GM19328 (cell line): ENCODE data around the gene ACTR2.
"Not testable (repeated sequence)": the region's sequence is repeated elsewhere in the genome, so short reads cannot be mapped to it uniquely, and the experiment has no call there.

Source experiments
- ATAC-seq: cut with Tn5 transposase; IDR thresholded peaks from one replicate; pipeline ENCODE4 v1.9.1; 2021; ENCODE audit warnings: mild to moderate bottlenecking, moderate library complexity; ENCODE audit not compliant: unreplicated experiment

ACTR2 gene

DNA sequence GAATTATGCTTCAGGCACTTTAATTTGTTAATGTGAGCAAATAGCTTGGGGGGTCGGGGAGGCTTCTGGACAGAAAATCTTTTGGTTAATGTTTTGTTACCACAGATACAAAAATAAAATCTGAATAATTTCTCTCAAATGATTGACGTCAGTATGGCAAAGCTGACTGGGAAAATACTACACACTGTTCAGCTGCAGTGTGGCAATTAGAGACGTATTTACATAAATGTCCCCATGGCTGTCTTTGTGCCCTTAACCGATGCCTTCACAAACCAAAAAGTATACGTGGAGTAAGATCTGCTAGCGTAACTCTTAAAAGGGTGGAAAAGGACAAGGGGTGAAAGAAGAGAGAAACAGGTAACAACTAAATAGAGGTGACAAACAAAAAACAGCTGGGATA, 83.4 kb downstream of the ACTR2 start:
- no peak for ATAC-seq

- ATAC-seq: no peak
Measured at GRCh38 chr2:65311596-65311995, 84.0 kb downstream of the ACTR2 start.

GRCh38 chr2:65313126-65313953, 85.7 kb downstream of the ACTR2 start:
- no peak for ATAC-seq

- no peak for ATAC-seq
Measured at GRCh38 chr2:65313954-65314256, 86.3 kb downstream of the ACTR2 start.

DNA sequence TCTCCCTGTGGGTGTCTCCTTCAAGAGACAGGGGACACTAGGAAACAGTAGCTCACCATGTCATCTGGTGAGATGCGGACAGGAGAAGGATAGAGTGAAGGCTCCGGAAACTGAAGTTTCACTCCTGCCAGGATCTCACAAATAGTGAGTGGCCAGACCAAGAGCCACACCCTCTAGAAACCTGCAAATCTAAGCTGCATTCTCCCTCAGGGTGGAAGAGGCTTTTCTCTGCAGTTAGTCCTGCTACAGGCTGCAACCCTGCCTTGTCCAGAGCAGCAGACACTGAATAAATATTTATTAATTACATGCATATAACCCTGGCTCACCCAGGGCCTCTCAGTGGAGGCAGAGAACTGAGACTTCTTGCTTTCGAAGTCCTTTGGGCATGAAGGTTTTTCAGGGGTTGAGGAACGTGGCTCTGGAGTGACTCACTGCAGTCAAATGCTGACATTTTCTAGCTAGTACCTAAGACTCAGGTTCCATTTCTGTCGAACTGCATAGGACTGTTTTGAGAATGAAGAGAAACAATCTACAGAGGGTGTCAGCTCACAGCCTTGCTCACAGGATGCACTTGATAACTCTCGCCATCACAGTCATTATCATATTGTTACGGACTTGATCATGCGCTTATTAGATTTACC, 87.3 kb downstream of the ACTR2 start:
- no peak for ATAC-seq

DNA sequence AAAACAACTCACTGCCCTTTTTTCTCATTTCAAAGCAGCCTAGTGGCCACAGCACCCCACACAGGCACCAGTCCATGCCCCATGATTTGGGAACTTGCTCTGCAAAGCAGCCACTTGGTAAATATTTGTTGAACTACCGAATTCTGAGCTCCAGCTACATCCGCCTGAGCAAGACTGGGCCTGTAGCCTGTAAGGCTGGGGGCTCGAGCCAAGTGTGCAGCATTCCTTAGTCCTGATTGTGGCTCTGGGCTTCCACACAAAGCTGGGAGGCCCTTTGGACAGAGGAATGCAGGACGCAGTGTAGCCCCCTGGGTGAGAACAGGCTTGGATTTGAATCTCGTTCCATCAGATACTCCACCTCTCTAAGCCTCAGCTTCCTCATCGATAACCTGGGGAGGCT, 88.4 kb downstream of the ACTR2 start:
- ATAC-seq: no peak

- ATAC-seq: not testable (repeated sequence)
Measured at GRCh38 chr2:65317351-65317750, 89.7 kb downstream of the ACTR2 start.

DNA sequence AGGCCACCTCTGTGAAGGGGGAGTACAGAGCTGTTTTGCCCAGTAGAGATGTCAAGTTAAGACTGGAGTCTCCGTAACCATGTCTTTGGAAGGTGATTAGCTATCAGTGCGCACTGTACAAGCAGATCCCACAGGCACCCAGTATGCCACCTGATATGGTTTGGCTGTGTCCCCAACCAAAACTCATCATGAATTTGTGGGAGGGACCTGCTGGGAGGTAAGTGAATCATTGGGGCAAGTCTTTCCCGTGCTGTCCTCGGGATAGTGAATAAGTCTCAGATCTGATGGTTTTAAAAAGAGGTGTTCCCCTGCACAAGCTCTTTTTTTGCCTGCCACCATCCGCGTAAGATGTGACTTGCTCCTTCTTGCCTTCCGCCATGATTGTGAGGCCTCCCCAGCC, 90.2 kb downstream of the ACTR2 start:
- no peak for ATAC-seq

DNA sequence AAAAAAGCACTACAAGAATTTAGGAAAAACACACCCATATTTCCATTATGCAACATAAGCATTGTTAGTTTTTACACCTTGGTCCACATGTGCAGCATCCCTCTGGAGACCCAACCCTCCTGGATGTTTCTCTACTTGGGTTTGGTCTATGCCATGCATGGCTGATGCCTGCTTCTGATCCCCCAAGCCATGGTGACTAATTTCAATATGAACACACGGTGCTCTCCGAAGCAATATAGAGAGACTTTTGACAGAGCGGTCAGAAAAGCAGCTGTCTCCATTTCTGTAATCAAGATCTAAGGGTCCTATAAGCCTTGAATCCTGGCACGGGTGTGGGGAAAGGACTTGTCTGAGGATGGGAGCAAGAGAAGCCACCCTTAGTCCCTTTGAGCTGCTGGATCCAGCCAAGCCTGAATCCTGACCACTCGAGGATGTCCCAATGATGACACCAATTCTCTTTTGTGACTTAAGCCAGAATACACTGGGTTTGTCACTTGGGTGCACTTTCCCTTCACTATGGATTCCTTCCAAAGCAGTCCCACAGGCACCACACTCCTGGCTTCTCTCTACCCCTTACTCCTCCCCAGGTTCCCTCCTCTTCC, 91.5 kb downstream of the ACTR2 start:
- no peak for ATAC-seq

DNA sequence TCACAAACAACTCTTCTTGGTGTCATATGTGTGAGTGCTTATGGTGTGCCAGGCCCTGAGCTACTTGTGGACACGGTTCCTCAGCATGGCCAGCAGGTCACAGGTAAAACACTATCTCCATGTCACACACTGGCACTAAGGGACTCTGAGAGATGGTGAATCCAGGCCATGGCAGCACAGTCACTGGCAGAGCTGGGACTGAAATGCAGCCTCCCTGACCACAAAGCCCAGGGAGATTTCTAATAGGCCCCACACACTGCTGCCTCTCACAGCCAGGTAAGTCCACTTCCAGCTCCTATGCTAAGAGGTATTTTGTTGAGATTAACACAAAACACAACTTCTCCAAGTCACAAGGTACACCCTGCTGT, 92.0 kb downstream of the ACTR2 start:
- no peak for ATAC-seq

DNA sequence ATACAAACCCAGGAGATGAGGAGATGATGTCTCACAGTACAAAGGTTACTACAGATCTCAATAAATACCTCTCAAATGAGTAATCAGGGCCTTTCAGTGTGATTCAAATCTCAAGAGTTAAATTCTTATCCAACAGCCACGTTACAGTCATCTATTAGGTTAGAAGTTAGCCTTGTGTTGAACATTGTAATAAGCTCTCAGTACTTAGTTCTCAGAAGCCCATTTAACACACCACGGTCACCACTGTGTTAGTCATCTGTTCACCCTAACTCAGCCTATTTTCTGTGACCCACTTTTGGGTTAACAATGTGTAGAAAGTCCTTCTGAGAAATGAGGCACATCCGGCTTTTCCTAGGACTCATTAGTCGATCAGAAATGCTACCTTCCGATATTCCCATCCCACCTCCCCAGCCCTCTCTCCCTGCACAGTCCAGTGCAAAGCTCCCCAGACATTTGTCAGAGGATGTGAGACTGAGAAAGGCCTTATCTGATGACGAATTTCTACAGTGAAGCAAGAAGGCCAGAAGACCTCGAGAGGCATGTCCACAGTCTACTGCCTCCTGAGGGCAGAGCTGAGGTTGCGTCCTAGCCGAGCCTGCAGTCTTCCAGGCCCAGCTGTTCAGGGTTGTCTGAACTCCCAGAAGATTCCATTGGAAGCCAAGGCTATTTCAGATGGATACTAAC, 92.6 kb downstream of the ACTR2 start:
- no peak for ATAC-seq
